GM19239 (cell line): Measurements from ENCODE around the gene ANKRD11.
"Not testable (repeated sequence)": the region's sequence is repeated elsewhere in the genome, so short reads cannot be mapped to it uniquely, and the experiment has no call there.

ENCODE experiments used
- DNase-seq: peaks from one replicate; pipeline ENCODE4 v3.0.0; 2011; ENCODE audit warnings: low spot score; ENCODE audit not compliant: insufficient read length
- FAIRE-seq: peaks from 2 replicates; lab custom pipeline; 2011; peaks lifted over from hg19 to GRCh38; lab: Jason Lieb, UNC

ANKRD11 gene

GRCh38 chr16:89278441-89279240 is 211.7 kb downstream of the ANKRD11 start:
- DNase-seq, result no peak
- no peak for FAIRE-seq

- FAIRE-seq (no peak), DNase-seq (no peak)
Measured at GRCh38 chr16:89277641-89278341, 212.6 kb downstream of the ANKRD11 start.

GRCh38 chr16:89277049-89277448 is 213.3 kb downstream of the ANKRD11 start:
- DNase-seq (no peak), FAIRE-seq (no peak)

GRCh38 chr16:89275837-89276720 is 214.3 kb downstream of the ANKRD11 start:
- no peak for FAIRE-seq
- DNase-seq, result no peak

GRCh38 chr16:89275284-89275584 is 215.1 kb downstream of the ANKRD11 start:
- FAIRE-seq (no peak), DNase-seq (no peak)

- FAIRE-seq (no peak), DNase-seq (no peak)
Measured at GRCh38 chr16:89274561-89275283, 215.6 kb downstream of the ANKRD11 start.

- no peak for FAIRE-seq
- DNase-seq, result no peak
Measured at GRCh38 chr16:89273741-89274472, 216.5 kb downstream of the ANKRD11 start.

- FAIRE-seq, result no peak
- DNase-seq, result no peak
Measured at GRCh38 chr16:89272631-89273030, 217.7 kb downstream of the ANKRD11 start.

- DNase-seq (no peak), FAIRE-seq (no peak)
Measured at GRCh38 chr16:89270666-89271345, 219.6 kb downstream of the ANKRD11 start.

- DNase-seq, result no peak
- FAIRE-seq, result no peak
Measured at GRCh38 chr16:89269805-89270665, 220.3 kb downstream of the ANKRD11 start.

- DNase-seq, result no peak
- FAIRE-seq, result no peak
Measured at GRCh38 chr16:89268987-89269735, 221.2 kb downstream of the ANKRD11 start.

- FAIRE-seq (no peak), DNase-seq (no peak)
Measured at GRCh38 chr16:89268585-89268984, 221.8 kb downstream of the ANKRD11 start.

GRCh38 chr16:89267746-89268145 is 222.6 kb downstream of the ANKRD11 start:
- FAIRE-seq, DNase-seq: not testable (repeated sequence)

GRCh38 chr16:89266521-89267134 is 223.7 kb downstream of the ANKRD11 start:
- no peak for DNase-seq
- FAIRE-seq, result no peak

- FAIRE-seq (no peak), DNase-seq (no peak)
Measured at GRCh38 chr16:89265647-89266046, 224.7 kb downstream of the ANKRD11 start.

GRCh38 chr16:89264800-89265550 is 225.4 kb downstream of the ANKRD11 start:
- no peak for DNase-seq
- FAIRE-seq, result no peak
